DND-41 (cell line): Measurements from ENCODE around the gene SMAD6.
A peak's percentile ranks its signal among the peaks of the same experiment; 100 is the strongest.

Experiments
- ATAC-seq: fragments of 200-7000 bp; cut with Tn5 transposase; 3 replicates; pipeline ENCODE4 v1.9.1; 2021; ENCODE audit warnings: low read depth; ENCODE audit not compliant: insufficient read depth
- DNase-seq: peaks from one replicate; pipeline ENCODE4 v3.0.0-alpha.2; 2020
- H2AFZ ChIP-seq: 2 replicates; pipeline ENCODE4 v1.6.0; 2012; ENCODE audit warnings: low read depth, low read length
- H3K27ac ChIP-seq: 2 replicates; pipeline ENCODE4 v1.5.1; 2012; ENCODE audit warnings: low read length, inconsistent platforms
- H3K27me3 ChIP-seq: fragments of 200-600 bp; sonication (generic); 2 replicates; pipeline ENCODE4 v1.6.0; 2012; ENCODE audit warnings: low read length, mild to moderate bottlenecking, inconsistent platforms; ENCODE audit not compliant: insufficient read depth, poor library complexity
- H3K36me3 ChIP-seq: 2 replicates; pipeline ENCODE4 v1.5.1; 2012; ENCODE audit warnings: low read length, inconsistent platforms; ENCODE audit not compliant: insufficient read depth
- H3K4me1 ChIP-seq: 2 replicates; pipeline ENCODE4 v1.5.1; 2012; ENCODE audit warnings: mild to moderate bottlenecking, low read length; ENCODE audit not compliant: insufficient read depth
- H3K4me2 ChIP-seq: 2 replicates; pipeline ENCODE4 v1.6.0; 2012; ENCODE audit warnings: mild to moderate bottlenecking, moderate library complexity, low read length, inconsistent platforms; ENCODE audit not compliant: insufficient read depth
- H3K4me3 ChIP-seq, 2 experiments: fragments of 200-600 bp in 1 of 2; shearing (Covaris generic) in 1 of 2; 2 replicates each; pipeline ENCODE4 v1.5.1; 2012 to 2016; ENCODE audit warnings: inconsistent platforms in 2 of 2, low read length in 2 of 2, mild to moderate bottlenecking in 2 of 2, low read depth in 1 of 2, moderate library complexity in 1 of 2
- H3K79me2 ChIP-seq: 2 replicates; pipeline ENCODE4 v1.6.0; 2012; ENCODE audit warnings: low read length, inconsistent platforms; ENCODE audit not compliant: insufficient read depth
- H3K9ac ChIP-seq: 2 replicates; pipeline ENCODE4 v1.6.0; 2012; ENCODE audit warnings: low read depth, mild to moderate bottlenecking, inconsistent platforms, low read length, moderate library complexity
- H3K9me3 ChIP-seq: 2 replicates; pipeline ENCODE4 v1.5.1; 2012; ENCODE audit warnings: low read length, moderate library complexity, mild to moderate bottlenecking, inconsistent platforms; ENCODE audit not compliant: insufficient read depth, severe bottlenecking
- H4K20me1 ChIP-seq: 2 replicates; pipeline ENCODE4 v1.6.0; 2012; ENCODE audit warnings: low read length; ENCODE audit not compliant: insufficient read depth
- CTCF ChIP-seq: IDR thresholded peaks from 2 replicates; pipeline ENCODE4 v1.5.1; 2012; ENCODE audit warnings: borderline replicate concordance, low read length, moderate library complexity, mild to moderate bottlenecking; ENCODE audit not compliant: poor library complexity, severe bottlenecking; ENCODE audit errors: extremely low read depth
- EZH2 ChIP-seq: IDR thresholded peaks from 3 replicates; pipeline ENCODE4 v1.6.1; 2012; ENCODE audit warnings: borderline replicate concordance, low read depth, mild to moderate bottlenecking, moderate library complexity, low read length, inconsistent platforms; ENCODE audit not compliant: severe bottlenecking

Gene SMAD6

DNA sequence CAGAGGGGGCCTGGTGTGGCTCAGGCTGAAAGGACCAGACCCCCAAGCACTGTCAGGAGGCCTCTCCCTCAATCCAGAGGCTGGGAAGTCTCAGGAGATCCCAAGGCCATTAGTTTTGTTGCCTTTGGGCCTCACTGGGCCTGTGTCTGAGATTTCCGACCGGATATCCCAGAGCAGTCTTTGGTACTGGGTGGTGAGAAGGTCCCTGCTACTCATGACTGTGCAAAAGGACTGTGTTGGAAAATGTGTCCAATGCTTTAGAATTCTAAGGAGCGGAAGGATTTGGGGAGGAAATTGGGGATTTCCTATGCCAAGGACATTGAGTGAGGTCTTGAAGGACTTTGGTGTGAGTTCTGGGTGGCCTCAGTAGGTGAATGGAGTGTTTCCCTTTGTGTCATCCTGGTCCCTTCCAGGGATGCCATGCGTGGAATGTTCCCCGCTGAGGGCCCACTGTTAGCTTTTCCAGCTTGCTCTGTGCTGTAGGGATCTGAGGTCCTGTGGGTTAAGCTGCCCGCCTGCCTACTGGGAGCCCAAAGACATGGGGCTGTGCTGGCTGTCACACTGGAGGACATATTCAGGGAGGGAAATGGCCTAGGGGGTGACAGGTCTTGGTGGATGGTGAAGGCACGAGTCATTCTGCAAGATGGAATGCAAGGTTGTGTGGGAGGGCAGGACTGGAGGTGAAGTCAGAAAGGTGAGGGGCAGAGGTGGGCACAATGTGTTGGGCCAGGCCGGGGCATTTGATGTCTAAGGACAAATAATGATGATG lies 16.4 kb downstream of the SMAD6 start:
- Histone ChIP-seq H3K27ac (peak overlapping the region; percentile 96), H4K20me1 (no peaks in the 10 kb centered on the region), H3K27me3 (no peaks in the 10 kb centered on the region), H3K4me2 (no peak overlapping the region), H2AFZ (no peak overlapping the region), H3K9me3 (no peaks in the 10 kb centered on the region), H3K36me3 (peaks cover 50% of the 10 kb centered on the region), H3K79me2 (peaks cover 43% of the 10 kb centered on the region), H3K4me3 (no peak overlapping the region), H3K4me1 (peaks cover 61% of the 10 kb centered on the region), H3K9ac (0 out of 2 replicates have a peak overlapping the region, but pooled peaks have one; percentile 9)
- no peak for TF ChIP-seq EZH2
- no peak for TF ChIP-seq CTCF
- ATAC-seq (no peak), DNase-seq (no peak)

DNA sequence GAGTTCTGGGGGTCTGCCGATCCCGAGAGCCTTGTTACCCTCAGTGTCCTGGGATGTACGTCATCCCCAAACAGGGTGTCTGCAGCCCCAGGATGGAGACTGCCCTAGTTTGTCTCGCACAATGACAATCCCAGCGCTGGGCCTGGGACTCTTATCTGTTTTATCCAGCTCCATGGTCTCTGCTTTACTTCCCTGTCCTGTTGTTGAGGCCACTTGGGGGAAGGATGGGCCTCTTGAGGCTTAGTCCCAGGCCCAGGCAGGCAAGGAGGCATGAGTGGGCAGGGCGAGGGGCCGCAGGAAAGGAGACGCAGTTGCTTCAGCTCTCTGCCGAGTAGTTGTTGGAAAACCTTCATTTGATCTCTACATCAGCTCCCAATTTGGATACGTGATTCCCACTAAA lies 17.4 kb downstream of the SMAD6 start:
- H3K27ac ChIP-seq, result peak overlapping the region; percentile 96
- no peak overlapping the region for H2AFZ ChIP-seq

GRCh38 chr15:66720206-66721010 lies 18.4 kb downstream of the SMAD6 start:
- Histone ChIP-seq H2AFZ (peak overlapping the region; percentile 36; the same call in 1 of the 2 replicates), H3K27ac (peak overlapping the region; percentile 96)
- TF ChIP-seq CTCF (no peak), EZH2 (no peak)

More for the DNA sequence above, 17.4 kb downstream of the SMAD6 start:
- Histone ChIP-seq H3K9me3 (no peaks in the 10 kb centered on the region), H3K4me3 (no peak overlapping the region), H3K79me2 (peaks cover 49% of the 10 kb centered on the region), H3K36me3 (peaks cover 48% of the 10 kb centered on the region), H3K4me2 (no peak overlapping the region), H3K9ac (peak overlapping the region; percentile 54), H3K4me1 (peaks cover 55% of the 10 kb centered on the region), H3K27me3 (no peaks in the 10 kb centered on the region), H4K20me1 (no peaks in the 10 kb centered on the region)
- TF ChIP-seq EZH2, result no peak
- TF ChIP-seq CTCF, result no peak
- ATAC-seq, result no peak
- DNase-seq, result no peak

More at GRCh38 chr15:66720206-66721010, 18.4 kb downstream of the SMAD6 start:
- ATAC-seq (peak; percentile 67), DNase-seq (peak; percentile 81)
- no peaks in the 10 kb centered on the region for H4K20me1 ChIP-seq
- H3K36me3 ChIP-seq, result peaks cover 45% of the 10 kb centered on the region
- H3K9me3 ChIP-seq, result no peaks in the 10 kb centered on the region
- H3K4me2 ChIP-seq, result peak overlapping the region; percentile 20; the same call in 1 of the 2 replicates
- H3K9ac ChIP-seq, result peak overlapping the region; percentile 54
- H3K4me1 ChIP-seq, result peaks cover 50% of the 10 kb centered on the region
- no peaks in the 10 kb centered on the region for H3K27me3 ChIP-seq
- H3K4me3 ChIP-seq, result no peak overlapping the region; a peak in 1 of 4 replicates
- peaks cover 55% of the 10 kb centered on the region for H3K79me2 ChIP-seq
